ENCODE measurements around the gene CCDC13.

Gene CCDC13

GRCh38 chr3:42804106-42804830 is 31.2 kb upstream of the CCDC13 start, which contains the start of gene HIGD1A:
HIGD1A (minus strand) TSS chr3:42804490; CDS start chr3:42794253, 10,237 bp downstream.
- in situ Hi-C loops (cut with MboI; ENCODE audit: low sequenced_read_pairs, unreplicated experiment) = no loop called here
- TF ChIP-seq CTCF (IDR thresholded peaks at IDR 0.05; ENCODE audit: borderline replicate concordance, control extremely low read depth, extremely low read depth, insufficient read depth, missing control alignments) = no peak

GRCh38 chr3:42803414-42804105 is 30.5 kb upstream of the CCDC13 start:
- no peak for TF ChIP-seq CTCF (IDR thresholded peaks at IDR 0.05; ENCODE audit: borderline replicate concordance, control extremely low read depth, extremely low read depth, insufficient read depth, missing control alignments)
- in situ Hi-C loops (cut with MboI; ENCODE audit: low sequenced_read_pairs, unreplicated experiment) = no loop called here
- DNase-seq (ENCODE audit: low spot score) = no peak

More at GRCh38 chr3:42804106-42804830, 31.2 kb upstream of the CCDC13 start, which contains the start of gene HIGD1A:
- DNase-seq (ENCODE audit: low spot score) = peak; percentile 98

GRCh38 chr3:42802876-42803413 is 29.9 kb upstream of the CCDC13 start:
- no peak for DNase-seq (ENCODE audit: low spot score)
- in situ Hi-C loops (cut with MboI; ENCODE audit: low sequenced_read_pairs, unreplicated experiment) = no loop called here
- TF ChIP-seq CTCF (IDR thresholded peaks at IDR 0.05; ENCODE audit: borderline replicate concordance, control extremely low read depth, extremely low read depth, insufficient read depth, missing control alignments) = no peak

GRCh38 chr3:42801784-42802183 is 28.7 kb upstream of the CCDC13 start:
- DNase-seq (ENCODE audit: low spot score) = no peak
- no peak for TF ChIP-seq CTCF (IDR thresholded peaks at IDR 0.05; ENCODE audit: borderline replicate concordance, control extremely low read depth, extremely low read depth, insufficient read depth, missing control alignments)
- in situ Hi-C loops (cut with MboI; ENCODE audit: low sequenced_read_pairs, unreplicated experiment) = no loop called here

GRCh38 chr3:42801048-42801620 is 28.1 kb upstream of the CCDC13 start:
- in situ Hi-C loops (cut with MboI; ENCODE audit: low sequenced_read_pairs, unreplicated experiment) = no loop called here
- no peak for TF ChIP-seq CTCF (IDR thresholded peaks at IDR 0.05; ENCODE audit: borderline replicate concordance, control extremely low read depth, extremely low read depth, insufficient read depth, missing control alignments)
- no peak for DNase-seq (ENCODE audit: low spot score)

- TF ChIP-seq CTCF (IDR thresholded peaks at IDR 0.05; ENCODE audit: borderline replicate concordance, control extremely low read depth, extremely low read depth, insufficient read depth, missing control alignments) = no peak
- DNase-seq (ENCODE audit: low spot score) = no peak
- in situ Hi-C loops (cut with MboI; ENCODE audit: low sequenced_read_pairs, unreplicated experiment) = no loop called here
These were observed 27.2 kb upstream of the CCDC13 start for GRCh38 chr3:42800251-42800650.
